NCI-H1436 (cell line): Measurements from ENCODE around the gene MED13L.

Source experiments
- DNase-seq: peaks from one replicate; lab custom pipeline; 2025; lab: John Stamatoyannopoulos, UW

The MED13L gene

DNA sequence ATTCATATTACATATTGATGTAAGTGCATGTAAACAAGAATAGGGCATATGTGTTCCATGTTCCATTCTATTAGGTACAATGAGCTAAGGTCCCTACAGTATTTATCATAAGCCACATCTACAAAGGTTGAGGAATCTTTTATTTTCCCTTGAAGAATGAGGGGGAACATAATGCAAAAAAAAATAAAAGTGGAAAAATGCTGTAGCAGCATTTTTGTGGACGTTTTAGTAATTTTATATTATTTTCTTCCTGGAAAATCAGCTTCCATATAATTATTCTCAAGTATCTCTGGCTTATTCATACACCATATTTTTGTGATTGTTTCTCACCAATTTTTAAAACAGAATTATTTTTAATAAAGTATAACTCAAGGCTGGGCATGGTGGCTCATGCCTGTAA, 148.7 kb downstream of the MED13L start:
- no peak for DNase-seq

- DNase-seq, result no peak
Observed at GRCh38 chr12:116127859-116128258, 149.6 kb downstream of the MED13L start.

DNA sequence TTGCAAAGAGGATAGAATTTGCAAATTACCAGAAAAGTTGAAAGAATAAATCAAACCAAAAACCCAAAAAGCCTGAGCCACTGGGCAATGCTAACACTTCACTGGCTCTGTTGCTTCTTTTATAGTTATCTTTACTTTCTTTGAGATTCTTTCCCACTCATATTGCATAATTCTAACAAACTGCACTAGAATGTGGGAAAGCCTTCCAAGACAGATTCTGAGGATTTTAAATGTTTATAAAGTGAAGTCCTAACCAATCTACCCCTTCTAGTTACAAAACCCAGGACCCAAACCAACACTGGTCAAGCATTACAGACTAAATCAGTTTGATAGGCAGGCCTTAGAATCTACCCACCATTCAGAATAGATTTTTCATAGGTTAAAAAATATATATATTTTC, 150.9 kb downstream of the MED13L start:
- no peak for DNase-seq

- DNase-seq, result no peak
Observed at GRCh38 chr12:116125956-116126566, 151.4 kb downstream of the MED13L start.

GRCh38 chr12:116125084-116125483, 152.4 kb downstream of the MED13L start:
- no peak for DNase-seq

- DNase-seq, result peak; percentile 84
Observed at GRCh38 chr12:116123451-116124258, 153.8 kb downstream of the MED13L start.

DNA sequence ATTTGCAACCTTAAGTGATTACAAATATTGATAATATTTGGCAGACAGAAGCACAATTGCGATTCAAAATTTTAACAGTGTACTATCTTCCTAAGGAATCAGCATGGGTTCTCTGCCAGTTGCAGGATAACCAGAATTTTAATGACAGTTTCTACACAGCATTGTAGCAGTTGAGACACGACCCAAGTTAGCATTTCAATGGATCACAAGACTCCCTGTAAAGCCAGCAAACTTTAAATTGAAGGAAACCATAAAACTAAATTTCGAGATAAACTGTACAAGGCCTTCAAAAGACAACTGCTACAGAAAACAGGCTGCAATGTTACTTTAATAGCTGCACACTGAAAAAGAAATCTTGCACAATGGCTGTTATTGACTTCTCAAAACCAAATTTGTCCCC, 154.9 kb downstream of the MED13L start:
- no peak for DNase-seq

- no peak for DNase-seq
Observed at GRCh38 chr12:116121453-116121871, 156.0 kb downstream of the MED13L start.

DNA sequence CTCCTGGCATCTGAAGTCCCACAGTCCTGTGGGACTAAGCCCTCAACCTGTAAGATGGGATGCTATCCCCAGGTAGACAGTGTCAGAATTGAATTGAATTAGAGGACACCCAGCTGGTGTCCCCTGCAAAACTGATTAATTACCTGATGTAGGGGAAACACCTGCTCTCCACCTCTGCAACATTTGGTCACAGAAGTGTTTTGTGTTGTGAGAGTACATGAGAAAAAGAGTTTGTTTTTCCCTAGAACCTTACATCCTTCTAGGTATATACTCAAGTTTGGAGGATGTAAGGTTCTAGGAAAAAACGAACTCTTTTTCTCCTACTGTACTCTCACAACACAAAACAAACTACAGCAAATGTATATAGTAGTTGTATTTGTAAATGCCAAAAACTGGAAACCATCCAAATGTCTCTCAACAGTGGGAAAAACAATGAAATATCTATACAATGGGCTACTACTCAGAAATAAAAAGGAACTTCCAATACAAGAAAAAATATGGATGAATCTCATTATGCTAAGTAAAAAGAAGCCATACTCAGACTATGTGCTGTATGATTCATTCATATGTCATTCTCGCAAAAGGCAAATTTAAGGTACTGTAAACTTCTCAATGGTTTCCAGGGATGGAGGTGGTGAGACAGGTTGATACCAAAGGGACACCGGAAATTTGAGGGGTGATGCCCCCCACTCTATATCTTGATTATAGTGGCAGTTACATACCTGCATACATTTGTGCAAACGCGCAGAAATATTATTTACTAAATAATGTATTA, 160.7 kb downstream of the MED13L start:
- no peak for DNase-seq

DNA sequence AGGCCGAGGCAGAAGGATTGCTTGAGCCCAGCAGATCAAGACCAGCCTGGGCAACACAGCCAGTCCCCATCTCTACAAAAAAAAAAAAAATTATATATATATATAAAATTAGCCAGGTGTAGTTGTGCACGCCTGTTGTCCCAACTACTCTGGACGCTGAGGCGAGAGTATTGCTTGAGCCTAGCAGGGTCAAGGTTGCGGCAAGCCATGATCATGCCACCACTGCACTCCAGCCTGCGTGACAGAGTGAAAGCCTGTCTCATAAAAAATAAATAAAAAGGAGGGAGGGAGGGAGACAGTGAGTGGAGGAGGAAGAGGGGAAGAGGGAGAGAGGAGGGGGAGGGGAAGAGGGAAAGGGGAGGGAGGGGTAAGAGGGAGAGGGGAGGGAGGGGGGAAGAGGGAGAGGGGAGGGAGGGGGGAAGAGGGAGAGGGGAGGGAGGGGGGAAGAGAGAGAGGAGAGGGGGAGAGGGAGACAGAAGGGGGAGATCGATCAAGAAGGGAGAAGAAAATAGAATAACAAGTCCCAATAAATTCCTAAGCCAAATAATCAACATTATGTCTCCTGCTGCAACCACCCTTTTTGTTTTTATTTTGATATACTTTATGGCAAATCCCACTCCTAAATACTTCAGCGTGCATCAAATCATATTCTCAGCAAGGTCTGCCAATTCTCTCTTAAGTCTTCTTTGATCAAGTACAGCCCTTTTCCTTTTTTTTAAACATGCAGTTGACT, 163.9 kb downstream of the MED13L start:
- no peak for DNase-seq

- no peak for DNase-seq
Observed at GRCh38 chr12:116106870-116107269, 170.6 kb downstream of the MED13L start.

DNA sequence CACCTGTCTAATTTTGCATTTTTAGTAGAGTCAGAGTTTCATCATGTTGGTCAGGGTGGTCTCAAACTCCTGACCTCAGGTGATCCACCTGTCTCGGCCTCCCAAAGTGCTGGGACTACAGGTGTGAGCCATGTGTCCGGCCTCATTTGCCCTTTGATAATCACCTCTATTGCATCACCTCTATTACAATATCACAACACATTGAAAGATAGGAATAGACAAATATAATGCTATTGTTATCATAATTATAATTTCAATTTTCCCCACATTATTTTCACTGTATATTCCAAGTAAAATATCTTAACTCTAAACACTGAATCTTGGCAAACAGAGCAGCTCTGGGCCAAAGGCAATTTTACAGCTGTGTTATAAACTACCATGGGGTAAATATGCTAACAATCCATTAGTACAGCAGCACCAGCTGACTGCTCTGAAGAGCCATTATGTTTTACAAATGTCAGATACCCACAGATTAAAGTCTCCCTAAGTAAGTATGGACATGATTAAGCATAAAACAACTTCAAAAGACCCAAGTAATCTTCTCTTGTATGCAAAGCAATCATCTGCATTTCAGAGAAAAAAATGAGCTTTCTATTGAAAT, 173.2 kb downstream of the MED13L start:
- DNase-seq, result no peak

DNA sequence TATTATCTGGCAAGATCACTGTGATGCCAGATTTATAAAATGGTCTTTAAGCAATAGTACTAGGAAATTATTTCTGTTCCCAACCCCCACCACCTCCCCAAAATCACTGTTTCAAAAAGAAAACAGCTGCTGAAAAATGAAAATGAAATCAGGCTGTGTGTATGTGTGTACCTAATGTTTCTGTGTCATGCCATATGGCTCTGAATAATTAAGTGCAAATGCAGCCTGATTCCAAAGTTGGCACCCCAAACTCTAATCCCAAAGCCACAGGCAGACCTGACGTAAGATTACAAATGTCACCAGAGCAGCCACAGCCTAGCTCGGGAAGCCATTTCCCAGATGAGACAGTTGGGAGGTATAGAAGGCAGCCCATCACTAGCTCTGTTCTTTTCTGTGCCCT, 175.5 kb downstream of the MED13L start:
- DNase-seq, result no peak

DNA sequence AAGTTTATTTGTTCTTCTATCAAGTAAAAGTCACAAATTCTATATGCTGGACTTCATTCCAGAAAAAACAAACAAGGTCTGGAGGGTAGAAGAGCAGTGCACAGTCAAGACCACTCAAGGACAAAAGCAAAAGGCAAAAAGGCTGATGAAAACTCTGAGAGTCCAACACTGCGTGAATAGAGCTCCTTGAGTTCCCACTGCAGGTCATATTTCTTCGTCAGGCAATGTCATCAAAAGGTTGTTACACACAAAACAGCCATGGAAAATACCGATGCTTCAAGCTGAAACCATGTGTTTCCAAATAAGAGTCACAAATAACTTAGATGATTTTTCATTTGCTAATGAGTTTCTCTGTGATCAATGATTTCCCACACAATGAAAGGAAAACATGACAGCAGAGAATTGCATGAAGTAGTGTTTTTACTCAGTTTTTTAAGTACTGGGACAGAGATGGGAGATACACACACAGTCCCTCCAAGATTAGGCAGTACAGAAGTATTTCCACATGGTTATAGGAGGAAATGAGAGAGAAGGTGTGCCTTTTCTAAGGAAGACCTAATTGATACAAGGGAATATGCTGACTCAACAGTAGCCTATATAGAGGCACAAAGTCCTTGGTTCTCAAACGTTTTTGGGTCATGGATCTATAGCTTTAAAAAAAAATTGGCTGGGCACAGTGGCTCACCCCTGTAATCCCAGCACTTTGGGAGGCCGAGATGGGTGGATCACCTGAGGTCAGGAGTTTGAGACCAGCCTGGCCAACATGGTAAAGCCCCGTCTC, 177.7 kb downstream of the MED13L start:
- DNase-seq, result no peak

DNA sequence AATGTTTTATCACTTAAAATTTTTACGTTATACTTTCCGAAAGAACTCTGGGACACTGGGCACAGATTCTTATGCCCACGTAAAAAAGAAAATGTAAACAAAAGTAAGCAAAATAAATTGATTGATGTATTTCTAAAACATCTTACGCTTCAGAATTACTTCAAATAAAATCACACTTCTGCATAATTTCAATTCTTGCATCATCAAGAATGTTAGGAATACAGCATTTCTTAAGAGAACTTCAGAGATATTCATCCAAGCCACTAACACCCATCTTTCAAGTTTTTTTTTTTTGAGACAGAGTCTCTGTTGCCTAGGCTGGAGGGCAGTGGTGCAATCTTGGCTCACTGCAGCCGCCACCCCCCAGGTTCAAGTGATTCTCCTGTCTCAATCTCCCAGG, 180.6 kb downstream of the MED13L start:
- DNase-seq, result no peak

DNA sequence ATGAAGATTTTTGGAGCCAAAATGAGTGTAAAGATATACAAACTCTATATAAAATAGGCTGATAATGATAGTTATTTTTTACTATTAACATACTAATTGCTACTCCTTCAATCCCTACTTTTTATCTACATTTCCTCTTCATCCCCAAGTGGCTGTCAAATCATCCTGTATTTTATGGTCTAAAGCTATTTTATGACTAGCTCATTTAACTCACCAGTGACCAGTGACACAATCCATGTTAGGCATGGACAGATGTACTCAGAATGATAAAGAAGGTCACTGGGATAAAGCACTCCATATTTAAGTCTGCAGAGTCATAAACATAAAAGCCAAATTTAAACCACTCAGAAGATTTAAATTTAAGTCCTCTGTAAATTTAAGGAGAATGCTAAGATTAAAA, 183.0 kb downstream of the MED13L start:
- DNase-seq, result no peak

- DNase-seq, result no peak
Observed at GRCh38 chr12:116093915-116094314, 183.6 kb downstream of the MED13L start.

GRCh38 chr12:116092776-116093175, 184.7 kb downstream of the MED13L start:
- DNase-seq, result no peak

- DNase-seq, result no peak
Observed at GRCh38 chr12:116092162-116092561, 185.3 kb downstream of the MED13L start.

DNA sequence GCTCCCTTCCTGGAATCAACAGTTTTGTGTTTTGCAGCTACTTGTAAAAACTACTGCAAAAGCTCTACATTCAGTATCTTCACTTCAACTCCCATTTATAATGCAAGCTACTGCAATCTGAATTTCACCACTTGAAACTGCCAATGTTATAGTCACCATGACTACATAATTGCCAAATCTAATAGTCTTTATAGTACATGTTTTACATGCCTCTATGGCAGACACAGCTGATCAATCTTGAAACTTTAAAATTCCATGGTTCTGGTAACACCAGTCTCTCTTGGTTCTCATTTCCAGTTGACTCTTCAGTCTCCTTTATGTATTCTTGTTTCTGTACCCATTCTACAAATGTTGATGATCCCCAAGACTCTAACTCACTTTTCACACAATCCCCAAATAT, 185.9 kb downstream of the MED13L start:
- peak; percentile 2 for DNase-seq

- no peak for DNase-seq
Observed at GRCh38 chr12:116090516-116090915, 187.0 kb downstream of the MED13L start.
